ENCODE measurements around the gene PTPRF.

PTPRF gene

DNA sequence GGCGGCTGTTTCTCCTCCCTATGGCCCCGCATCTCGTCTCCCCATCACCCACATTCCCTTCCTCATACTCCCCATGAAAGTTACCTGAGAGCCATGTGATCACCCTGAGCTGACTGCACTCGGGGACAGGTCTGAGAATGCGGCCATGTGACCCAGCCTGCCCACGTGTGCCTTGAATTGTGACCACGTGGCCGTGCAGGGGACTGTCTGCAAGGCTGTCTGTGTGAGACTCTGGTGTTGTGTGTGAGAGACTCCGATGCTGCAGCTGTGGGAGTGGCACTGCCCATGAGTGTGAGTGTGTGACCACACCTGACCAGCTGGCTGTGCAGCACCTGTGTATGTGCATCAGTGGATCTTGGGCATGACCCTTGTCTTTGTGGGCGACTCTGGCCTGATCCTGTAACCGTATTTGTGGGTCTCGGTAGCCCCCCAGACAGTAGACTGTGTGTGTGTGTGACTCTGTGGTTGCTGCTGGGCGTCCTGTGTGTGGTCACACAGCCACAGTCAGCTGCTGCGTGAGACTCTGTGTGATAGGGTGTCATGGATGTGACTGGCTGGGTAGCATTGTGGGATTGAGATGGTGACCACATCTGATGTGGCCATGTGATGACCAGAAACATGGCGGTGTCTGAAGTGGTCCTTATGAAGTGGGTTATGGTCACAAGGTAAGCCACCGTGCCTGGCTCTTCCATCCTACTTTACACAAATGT, 62.4 kb downstream of the PTPRF start:
- H3K4me3 ChIP-seq (ENCODE audit: low read length in 2 of 2): no peak overlapping the region
- H2BK120ac ChIP-seq (ENCODE audit: low read depth, low read length): no peak overlapping the region
- H3K9ac ChIP-seq (ENCODE audit: low read depth, low read length, poor library complexity): peak overlapping the region; percentile 17
- no peak overlapping the region for H4K91ac ChIP-seq (ENCODE audit: low read depth, low read length, poor library complexity)
- H3K18ac ChIP-seq (ENCODE audit: low read length): no peak overlapping the region
- peaks cover 11% of the 10 kb centered on the region for H3K79me1 ChIP-seq (ENCODE audit: low read depth, low read length)
- H3K23ac ChIP-seq (ENCODE audit: low read depth, low read length, poor library complexity): peak overlapping the region; percentile 66
- no peak overlapping the region for H4K8ac ChIP-seq (ENCODE audit: low read depth, low read length)
- no peaks in the 10 kb centered on the region for H3K9me3 ChIP-seq (replicated peaks in 1 of 2; ENCODE audit: control insufficient read depth in 2 of 2, insufficient read depth in 1 of 2, low read depth in 1 of 2, low read length in 2 of 2)
- no peak overlapping the region for H3K4ac ChIP-seq (ENCODE audit: low read length)
- H2BK12ac ChIP-seq (ENCODE audit: low read length): no peak overlapping the region
- peaks cover 62 to 77% of the 10 kb centered on the region in 2 donors for H3K36me3 ChIP-seq (replicated peaks in 1 of 2; ENCODE audit: control insufficient read depth in 2 of 2, insufficient read depth in 2 of 2, low read length in 2 of 2)
- WGBS, 2 donors (ENCODE audit: extremely low coverage in 2 of 2, insufficient read length in 2 of 2, insufficient replicate concordance in 1 of 2): no CpG with 5 or more reads among the region's 16 CpGs
- no peaks in the 10 kb centered on the region for H3K27me3 ChIP-seq (ENCODE audit: control insufficient read depth in 3 of 3, insufficient read depth in 3 of 3, low read depth in 1 of 3, low read length in 3 of 3)
- H2BK15ac ChIP-seq (ENCODE audit: low read length): no peak overlapping the region
- H3K4me1 ChIP-seq (ENCODE audit: control insufficient read depth in 2 of 2, insufficient read depth in 1 of 2, low read depth in 1 of 2, low read length in 2 of 2): no peaks in the 10 kb centered on the region
- no peak overlapping the region for H2AFZ ChIP-seq (ENCODE audit: low read length)
- no peak for DNase-seq (ENCODE audit: low spot score)
- peak overlapping the region; percentile 15 for H2BK5ac ChIP-seq (ENCODE audit: low read length)
- H3K14ac ChIP-seq (ENCODE audit: low read length): peak overlapping the region; percentile 85
- no peak overlapping the region for H2AK5ac ChIP-seq (ENCODE audit: low read depth, low read length)
- H3K4me2 ChIP-seq (ENCODE audit: insufficient read depth, low read length, poor library complexity, severe bottlenecking): no peak overlapping the region
- no peak overlapping the region for H3K27ac ChIP-seq (replicated peaks; ENCODE audit: low read length)

GRCh38 chr1:43596579-43596978, 65.9 kb downstream of the PTPRF start:
- H3K4me1 ChIP-seq (ENCODE audit: control insufficient read depth in 2 of 2, insufficient read depth in 1 of 2, low read depth in 1 of 2, low read length in 2 of 2): no peaks in the 10 kb centered on the region
- H2AFZ ChIP-seq (ENCODE audit: low read length): no peak overlapping the region
- H3K27me3 ChIP-seq (ENCODE audit: control insufficient read depth in 3 of 3, insufficient read depth in 3 of 3, low read depth in 1 of 3, low read length in 3 of 3): no peaks in the 10 kb centered on the region
- H2BK120ac ChIP-seq (ENCODE audit: low read depth, low read length): no peak overlapping the region
- H3K23ac ChIP-seq (ENCODE audit: low read depth, low read length, poor library complexity): no peak overlapping the region
- H3K9ac ChIP-seq (ENCODE audit: low read depth, low read length, poor library complexity): no peak overlapping the region
- H2AK5ac ChIP-seq (ENCODE audit: low read depth, low read length): no peak overlapping the region
- peaks cover 11% of the 10 kb centered on the region for H3K79me1 ChIP-seq (ENCODE audit: low read depth, low read length)
- no peak overlapping the region for H3K14ac ChIP-seq (ENCODE audit: low read length)
- peaks cover 56 to 65% of the 10 kb centered on the region in 2 donors for H3K36me3 ChIP-seq (replicated peaks in 1 of 2; ENCODE audit: control insufficient read depth in 2 of 2, insufficient read depth in 2 of 2, low read length in 2 of 2)
- H3K4me3 ChIP-seq (ENCODE audit: low read length in 2 of 2): no peak overlapping the region
- no peak overlapping the region for H3K4ac ChIP-seq (ENCODE audit: low read length)
- H2BK15ac ChIP-seq (ENCODE audit: low read length): no peak overlapping the region
- no peak for DNase-seq (ENCODE audit: low spot score)
- no peak overlapping the region for H4K91ac ChIP-seq (ENCODE audit: low read depth, low read length, poor library complexity)
- no peak overlapping the region for H3K27ac ChIP-seq (replicated peaks; ENCODE audit: low read length)
- no peak overlapping the region for H4K8ac ChIP-seq (ENCODE audit: low read depth, low read length)
- H3K18ac ChIP-seq (ENCODE audit: low read length): no peak overlapping the region
- no peak overlapping the region for H3K4me2 ChIP-seq (ENCODE audit: insufficient read depth, low read length, poor library complexity, severe bottlenecking)
- H2BK5ac ChIP-seq (ENCODE audit: low read length): no peak overlapping the region
- H3K9me3 ChIP-seq (replicated peaks in 1 of 2; ENCODE audit: control insufficient read depth in 2 of 2, insufficient read depth in 1 of 2, low read depth in 1 of 2, low read length in 2 of 2): no peaks in the 10 kb centered on the region
- no peak overlapping the region for H2BK12ac ChIP-seq (ENCODE audit: low read length)
- WGBS, 2 donors (ENCODE audit: extremely low coverage in 2 of 2, insufficient read length in 2 of 2, insufficient replicate concordance in 1 of 2): no CpG with 5 or more reads among the region's 8 CpGs

DNA sequence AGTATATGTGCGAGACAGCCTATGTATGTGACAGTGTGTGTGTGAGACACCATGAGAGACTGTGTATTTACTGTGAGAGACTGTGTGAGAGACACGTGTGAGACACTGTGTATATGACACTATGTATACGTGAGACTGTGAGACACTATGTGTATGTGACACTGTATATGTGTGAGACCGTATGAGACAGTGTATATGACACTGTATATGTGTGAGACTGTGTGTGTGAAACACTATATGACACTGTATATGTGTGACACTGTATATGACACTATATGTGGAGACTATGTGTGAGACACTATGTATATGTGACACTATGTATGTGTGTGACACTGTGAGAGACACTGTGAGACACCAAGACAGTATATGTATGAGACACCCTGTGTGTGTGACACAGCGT, 66.3 kb downstream of the PTPRF start:
- H3K4me3 ChIP-seq (ENCODE audit: low read length in 2 of 2): no peak overlapping the region

GRCh38 chr1:43597721-43598120, 67.0 kb downstream of the PTPRF start:
- Histone ChIP-seq H2BK5ac (ENCODE audit: low read length) (no peak overlapping the region), H2BK12ac (ENCODE audit: low read length) (no peak overlapping the region), H3K23ac (ENCODE audit: low read depth, low read length, poor library complexity) (no peak overlapping the region), H3K4me2 (ENCODE audit: insufficient read depth, low read length, poor library complexity, severe bottlenecking) (no peak overlapping the region), H3K36me3 (replicated peaks in 1 of 2; ENCODE audit: control insufficient read depth in 2 of 2, insufficient read depth in 2 of 2, low read length in 2 of 2) (peaks cover 50 to 64% of the 10 kb centered on the region in 2 donors), H2BK15ac (ENCODE audit: low read length) (no peak overlapping the region), H4K8ac (ENCODE audit: low read depth, low read length) (no peak overlapping the region), H4K91ac (ENCODE audit: low read depth, low read length, poor library complexity) (no peak overlapping the region), H3K9me3 (replicated peaks in 1 of 2; ENCODE audit: control insufficient read depth in 2 of 2, insufficient read depth in 1 of 2, low read depth in 1 of 2, low read length in 2 of 2) (no peaks in the 10 kb centered on the region), H2AFZ (ENCODE audit: low read length) (no peak overlapping the region), H3K4ac (ENCODE audit: low read length) (no peak overlapping the region), H3K9ac (ENCODE audit: low read depth, low read length, poor library complexity) (no peak overlapping the region), H3K4me3 (ENCODE audit: low read length in 2 of 2) (no peak overlapping the region), H2AK5ac (ENCODE audit: low read depth, low read length) (no peak overlapping the region), H3K18ac (ENCODE audit: low read length) (no peak overlapping the region), H3K14ac (ENCODE audit: low read length) (peak overlapping the region; percentile 64), H3K79me1 (ENCODE audit: low read depth, low read length) (peaks cover 10% of the 10 kb centered on the region), H3K27ac (replicated peaks; ENCODE audit: low read length) (no peak overlapping the region), H2BK120ac (ENCODE audit: low read depth, low read length) (no peak overlapping the region), H3K27me3 (ENCODE audit: control insufficient read depth in 3 of 3, insufficient read depth in 3 of 3, low read depth in 1 of 3, low read length in 3 of 3) (no peaks in the 10 kb centered on the region), H3K4me1 (ENCODE audit: control insufficient read depth in 2 of 2, insufficient read depth in 1 of 2, low read depth in 1 of 2, low read length in 2 of 2) (peaks cover 0 to 2% of the 10 kb centered on the region in 2 donors)
- WGBS, 2 donors (ENCODE audit: extremely low coverage in 2 of 2, insufficient read length in 2 of 2, insufficient replicate concordance in 1 of 2): no CpG with 5 or more reads among the region's 31 CpGs
- DNase-seq (ENCODE audit: low spot score): no peak

More for the DNA sequence above, 66.3 kb downstream of the PTPRF start:
- Histone ChIP-seq H2AFZ (ENCODE audit: low read length) (no peak overlapping the region), H3K18ac (ENCODE audit: low read length) (no peak overlapping the region), H3K36me3 (replicated peaks in 1 of 2; ENCODE audit: control insufficient read depth in 2 of 2, insufficient read depth in 2 of 2, low read length in 2 of 2) (peaks cover 56 to 65% of the 10 kb centered on the region in 2 donors), H2BK5ac (ENCODE audit: low read length) (no peak overlapping the region), H2BK15ac (ENCODE audit: low read length) (no peak overlapping the region), H3K4me1 (ENCODE audit: control insufficient read depth in 2 of 2, insufficient read depth in 1 of 2, low read depth in 1 of 2, low read length in 2 of 2) (peaks cover 0 to 2% of the 10 kb centered on the region in 2 donors), H2AK5ac (ENCODE audit: low read depth, low read length) (no peak overlapping the region), H3K4ac (ENCODE audit: low read length) (no peak overlapping the region), H3K27me3 (ENCODE audit: control insufficient read depth in 3 of 3, insufficient read depth in 3 of 3, low read depth in 1 of 3, low read length in 3 of 3) (no peaks in the 10 kb centered on the region), H2BK12ac (ENCODE audit: low read length) (no peak overlapping the region), H3K9me3 (replicated peaks in 1 of 2; ENCODE audit: control insufficient read depth in 2 of 2, insufficient read depth in 1 of 2, low read depth in 1 of 2, low read length in 2 of 2) (no peaks in the 10 kb centered on the region), H3K27ac (replicated peaks; ENCODE audit: low read length) (no peak overlapping the region), H3K79me1 (ENCODE audit: low read depth, low read length) (peaks cover 13% of the 10 kb centered on the region), H4K91ac (ENCODE audit: low read depth, low read length, poor library complexity) (no peak overlapping the region), H3K4me2 (ENCODE audit: insufficient read depth, low read length, poor library complexity, severe bottlenecking) (no peak overlapping the region), H3K9ac (ENCODE audit: low read depth, low read length, poor library complexity) (peak overlapping the region; percentile 5), H3K23ac (ENCODE audit: low read depth, low read length, poor library complexity) (no peak overlapping the region), H2BK120ac (ENCODE audit: low read depth, low read length) (no peak overlapping the region), H3K14ac (ENCODE audit: low read length) (no peak overlapping the region), H4K8ac (ENCODE audit: low read depth, low read length) (no peak overlapping the region)
- DNase-seq (ENCODE audit: low spot score): no peak
- no CpG with 5 or more reads among the region's 5 CpGs for WGBS, 2 donors (ENCODE audit: extremely low coverage in 2 of 2, insufficient read length in 2 of 2, insufficient replicate concordance in 1 of 2)
